SK-N-MC (cell line): ENCODE data around the gene EPHA3.

Source experiments
- EZH2 ChIP-seq: fragments of 200-600 bp; sonication (generic); IDR thresholded peaks from one replicate; pipeline ENCODE4 v1.6.1; 2017; ENCODE audit warnings: antibody characterized with exemption
- POLR2AphosphoS5 ChIP-seq: IDR thresholded peaks from 2 replicates; pipeline ENCODE4 v1.6.1; 2012; ENCODE audit warnings: mild to moderate bottlenecking, low read depth, low read length, borderline replicate concordance

- TF ChIP-seq EZH2 (no peak), POLR2AphosphoS5 (no peak)
Measured at GRCh38 chr3:89105503-89105902, 1.9 kb upstream of the EPHA3 start.
